DOHH2 (cell line): ENCODE results near the gene PRRC2C.

Experiments used
- EZH2phosphoT487 ChIP-seq: fragments of 200-600 bp; sonication (generic); IDR thresholded peaks from 2 replicates; pipeline ENCODE4 v1.6.1; 2017; ENCODE audit warnings: borderline replicate concordance, mild to moderate bottlenecking, antibody characterized with exemption, low read length, moderate library complexity, mixed read lengths
- TF ChIP-seq, protein P1 (sequence below): fragments of 200-600 bp; sonication (generic); IDR thresholded peaks from one replicate; pipeline ENCODE4 v1.5.1; 2014; ENCODE audit warnings: antibody characterized with exemption, mild to moderate bottlenecking, low read depth, low read length; ENCODE audit not compliant: poor library complexity, severe bottlenecking

DNA sequence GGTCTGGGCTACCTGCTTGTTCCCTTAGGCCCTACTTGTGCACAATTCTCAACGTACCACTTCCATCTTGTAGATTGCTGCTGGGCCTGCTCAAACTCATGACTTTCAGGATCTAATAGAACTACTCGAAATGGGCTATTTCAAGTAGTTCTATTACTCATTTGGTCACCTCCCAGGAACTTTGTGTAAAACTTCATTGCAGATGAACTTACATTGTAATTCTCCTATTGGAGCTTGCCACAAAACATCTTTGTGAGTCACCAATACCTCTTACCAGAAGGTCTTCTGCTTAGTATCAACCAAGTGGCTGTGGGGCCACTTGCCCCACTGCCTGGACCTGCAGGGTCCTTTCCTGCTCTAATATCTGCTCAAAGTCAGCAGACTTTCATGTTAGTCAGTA lies 126.0 kb downstream of the PRRC2C start:
- TF ChIP-seq, protein P1, sequence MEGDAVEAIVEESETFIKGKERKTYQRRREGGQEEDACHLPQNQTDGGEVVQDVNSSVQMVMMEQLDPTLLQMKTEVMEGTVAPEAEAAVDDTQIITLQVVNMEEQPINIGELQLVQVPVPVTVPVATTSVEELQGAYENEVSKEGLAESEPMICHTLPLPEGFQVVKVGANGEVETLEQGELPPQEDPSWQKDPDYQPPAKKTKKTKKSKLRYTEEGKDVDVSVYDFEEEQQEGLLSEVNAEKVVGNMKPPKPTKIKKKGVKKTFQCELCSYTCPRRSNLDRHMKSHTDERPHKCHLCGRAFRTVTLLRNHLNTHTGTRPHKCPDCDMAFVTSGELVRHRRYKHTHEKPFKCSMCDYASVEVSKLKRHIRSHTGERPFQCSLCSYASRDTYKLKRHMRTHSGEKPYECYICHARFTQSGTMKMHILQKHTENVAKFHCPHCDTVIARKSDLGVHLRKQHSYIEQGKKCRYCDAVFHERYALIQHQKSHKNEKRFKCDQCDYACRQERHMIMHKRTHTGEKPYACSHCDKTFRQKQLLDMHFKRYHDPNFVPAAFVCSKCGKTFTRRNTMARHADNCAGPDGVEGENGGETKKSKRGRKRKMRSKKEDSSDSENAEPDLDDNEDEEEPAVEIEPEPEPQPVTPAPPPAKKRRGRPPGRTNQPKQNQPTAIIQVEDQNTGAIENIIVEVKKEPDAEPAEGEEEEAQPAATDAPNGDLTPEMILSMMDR, result no peak
- no peak for TF ChIP-seq EZH2phosphoT487
